Measurements from ENCODE around the gene DCLRE1C.
"Not testable (repeated sequence)": the region's sequence is repeated elsewhere in the genome, so short reads cannot be mapped to it uniquely, and the experiment has no call there.

Gene DCLRE1C

DNA sequence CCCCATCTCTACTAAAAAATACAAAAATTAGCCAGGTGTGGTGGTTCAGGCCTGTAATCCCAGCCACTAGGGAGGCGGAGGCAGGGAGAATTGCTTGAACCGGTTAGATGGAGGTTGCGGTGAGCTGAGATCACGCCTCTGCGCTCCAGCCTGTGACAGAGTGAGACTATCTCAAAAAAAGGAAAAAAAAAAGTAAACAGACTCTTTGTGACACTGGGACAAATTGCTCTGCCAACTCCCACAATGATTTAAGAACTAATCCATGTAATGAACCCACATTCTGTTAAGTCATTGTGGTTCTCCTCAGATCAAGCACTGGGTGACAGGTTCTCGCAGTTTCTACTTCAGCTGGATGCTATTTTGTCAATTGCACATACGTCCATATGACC lies 11.0 kb downstream of the DCLRE1C start:
- DNase-seq: not testable (repeated sequence)

- DNase-seq: not testable (repeated sequence)
These were observed 11.5 kb downstream of the DCLRE1C start for GRCh38 chr10:14942147-14942949.

DNA sequence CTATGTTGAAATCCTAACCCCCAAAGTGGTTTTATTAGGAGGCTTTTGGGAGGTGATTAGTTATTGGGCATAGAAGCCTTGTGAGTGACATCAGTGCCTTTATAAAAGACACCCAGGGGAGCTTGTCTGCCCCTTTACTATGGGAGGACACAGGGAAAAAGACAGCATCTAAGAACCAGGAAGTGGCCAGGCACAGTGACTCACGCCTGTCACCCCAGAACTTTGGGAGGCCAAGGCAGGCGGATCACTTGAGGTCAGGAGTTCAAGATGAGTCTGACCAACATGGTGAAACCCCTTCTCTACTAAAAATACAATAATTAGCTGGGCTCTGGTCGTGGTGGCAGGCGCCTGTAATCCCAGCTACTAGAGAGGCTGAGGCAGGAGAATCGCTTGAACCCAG lies 14.9 kb downstream of the DCLRE1C start:
- DNase-seq: peak; percentile 52

DNA sequence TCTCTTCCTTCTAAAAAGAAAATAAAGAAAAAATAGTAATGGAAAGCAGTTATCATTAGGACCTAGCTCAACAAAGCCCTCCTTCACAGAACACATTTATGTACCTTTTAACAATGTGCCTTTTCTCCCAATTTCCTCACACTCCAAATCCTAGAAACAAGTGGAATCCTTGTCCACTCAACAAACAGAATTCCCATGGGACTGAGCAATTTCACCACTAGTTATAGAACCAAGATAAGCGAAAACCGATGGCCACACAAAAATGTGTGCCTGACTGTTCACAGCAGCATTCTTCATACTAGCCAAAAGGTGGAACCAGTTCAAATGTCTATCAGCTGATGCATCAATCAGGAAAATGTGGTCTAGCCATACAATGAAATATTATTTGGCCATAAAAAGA lies 17.3 kb downstream of the DCLRE1C start:
- DNase-seq: no peak

- no peak for DNase-seq
These were observed 23.3 kb downstream of the DCLRE1C start for GRCh38 chr10:14930610-14931009.

DNA sequence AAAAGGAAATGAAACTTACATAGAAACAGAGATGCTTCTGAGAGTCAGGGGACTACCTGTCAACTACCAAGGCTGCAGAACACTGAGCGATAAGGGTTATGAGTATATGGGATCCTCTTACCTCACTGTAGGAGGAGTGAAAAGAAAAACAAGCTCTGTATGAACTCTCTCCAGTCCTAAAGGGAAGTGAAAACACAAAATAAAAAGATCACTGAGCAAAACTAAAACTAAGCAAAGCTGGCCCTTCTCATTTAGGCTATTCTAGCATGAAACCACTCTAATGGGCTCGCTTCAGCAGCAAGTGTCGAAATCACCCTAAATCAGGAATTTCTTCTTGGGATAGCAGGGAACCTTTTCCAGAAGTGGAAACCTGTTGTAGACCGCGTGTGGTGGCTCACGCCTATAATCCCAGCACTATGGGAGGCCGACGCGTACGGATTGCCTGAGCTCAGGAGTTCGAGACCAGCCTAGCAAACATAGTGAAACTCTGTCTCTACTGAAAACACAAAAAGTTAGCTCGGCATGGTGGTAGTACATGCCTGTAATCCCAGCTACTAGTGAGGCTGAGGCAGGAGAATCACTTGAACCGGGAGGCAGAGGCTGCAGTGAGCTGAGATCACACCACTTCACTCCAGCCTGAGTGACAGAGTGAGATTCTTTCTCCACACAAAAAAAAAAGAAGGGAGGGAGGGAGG lies 27.0 kb downstream of the DCLRE1C start:
- no peak for DNase-seq

GRCh38 chr10:14926061-14926470 lies 27.8 kb downstream of the DCLRE1C start:
- no peak for DNase-seq

DNA sequence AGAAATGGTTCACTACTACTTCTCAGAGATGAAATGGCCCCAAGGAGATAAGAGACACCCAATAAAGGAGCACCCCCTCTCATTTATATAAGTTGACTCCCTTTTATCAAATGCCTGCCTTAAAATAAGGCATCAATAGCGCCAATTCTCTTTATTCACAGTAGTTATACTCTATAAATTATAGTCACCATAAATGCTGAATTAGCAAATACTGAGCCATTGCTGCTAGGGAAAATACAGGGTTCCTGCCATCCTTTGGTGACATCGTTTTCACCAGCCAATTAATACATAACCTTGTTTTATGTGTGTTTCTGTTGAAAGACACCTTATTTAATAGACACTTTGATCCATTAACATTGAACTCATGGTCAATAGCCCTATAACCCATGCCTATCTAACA lies 28.6 kb downstream of the DCLRE1C start:
- no peak for DNase-seq

GRCh38 chr10:14924013-14924412 lies 29.9 kb downstream of the DCLRE1C start:
- no peak for DNase-seq

DNA sequence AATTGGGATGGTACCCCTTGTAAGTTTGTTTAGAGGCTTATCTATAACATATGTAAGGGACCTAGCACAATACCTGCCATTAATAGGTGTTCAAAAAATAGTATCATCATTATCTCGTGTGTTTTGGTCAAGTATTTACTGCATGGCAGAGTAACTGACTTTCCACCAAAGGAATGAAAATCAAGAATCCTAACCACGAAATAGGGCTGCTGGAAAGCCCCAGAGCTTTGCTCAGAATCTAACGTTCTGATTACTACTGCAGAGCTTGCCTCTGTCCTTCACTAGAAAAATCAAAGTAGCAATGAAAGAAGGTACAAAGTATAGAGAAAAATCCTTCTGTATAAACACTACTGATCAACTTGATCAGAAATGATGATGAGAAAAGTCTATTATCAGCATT lies 34.9 kb downstream of the DCLRE1C start:
- DNase-seq: no peak

DNA sequence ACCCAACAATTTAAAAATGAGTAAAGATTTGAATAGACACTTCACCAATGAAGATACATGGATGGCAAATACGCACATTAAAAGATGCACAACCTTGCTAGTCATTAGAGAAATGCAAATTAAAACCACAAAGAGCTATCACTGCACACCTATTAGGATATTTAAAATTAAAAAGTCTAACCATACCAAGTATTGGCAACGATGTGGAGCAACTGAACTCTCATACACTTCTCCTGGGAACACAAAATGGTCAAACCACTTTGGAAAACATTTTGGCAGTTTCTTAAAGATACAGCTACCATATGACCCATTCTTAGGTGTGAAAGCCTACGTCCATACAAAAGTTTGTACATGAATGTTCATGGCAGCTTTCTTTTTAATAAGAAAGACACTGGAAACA lies 36.1 kb downstream of the DCLRE1C start:
- no peak for DNase-seq

DNA sequence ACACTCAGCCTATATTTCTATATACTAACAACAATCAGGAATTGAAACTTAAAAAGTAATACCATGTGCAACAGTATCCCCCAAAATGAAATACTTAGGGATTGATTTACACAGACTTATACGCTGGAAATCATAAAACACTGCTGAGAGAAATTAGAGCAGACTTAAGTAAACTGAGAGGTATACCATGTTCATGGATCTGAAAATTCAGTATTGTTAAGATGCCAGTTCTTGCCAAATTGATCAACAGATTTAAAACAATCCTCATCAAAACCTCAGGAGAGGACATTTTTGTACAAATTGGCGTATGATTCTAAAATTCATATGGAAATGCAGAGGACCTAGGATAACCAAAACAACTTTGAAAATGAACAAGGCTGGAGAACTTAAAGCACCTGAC lies 37.3 kb downstream of the DCLRE1C start:
- no peak for DNase-seq

DNA sequence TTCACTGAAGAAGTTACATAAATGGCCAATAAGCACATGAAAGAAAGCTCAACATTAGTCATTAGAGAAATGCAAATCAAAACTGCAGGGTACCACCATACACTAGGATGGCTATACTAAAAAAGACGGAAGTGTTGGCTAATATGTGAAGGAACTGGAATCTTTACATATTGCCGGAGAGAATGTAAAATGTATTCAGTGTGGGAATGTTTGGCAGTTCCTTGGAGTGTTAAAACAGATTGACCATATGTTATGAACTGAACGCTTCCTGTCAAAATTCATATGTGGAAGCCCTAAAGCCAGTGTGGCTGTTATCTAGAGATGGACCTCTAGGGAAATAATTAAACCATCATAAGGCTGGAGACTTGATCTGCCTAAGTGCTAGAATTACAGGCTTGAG lies 42.1 kb downstream of the DCLRE1C start:
- no peak for DNase-seq

DNA sequence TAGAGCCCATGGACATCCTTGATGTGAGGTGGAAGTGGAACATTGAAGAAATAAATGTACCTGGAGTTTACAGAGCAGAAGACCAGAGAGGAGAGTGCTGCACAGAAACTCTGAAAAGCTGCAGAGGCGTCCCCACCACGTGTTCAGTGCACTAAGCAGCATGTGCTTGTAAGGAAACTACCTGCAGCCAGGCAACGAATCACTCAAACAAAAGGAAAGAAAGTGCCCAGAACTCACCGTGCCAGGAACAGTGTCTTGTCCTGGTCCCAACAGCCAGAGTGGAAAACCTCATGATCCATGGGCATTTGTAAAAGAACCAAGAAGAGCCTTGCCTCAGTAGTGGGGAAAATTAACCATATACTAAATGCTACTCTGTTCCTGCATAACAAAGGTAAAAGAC lies 42.9 kb downstream of the DCLRE1C start:
- DNase-seq: no peak

DNA sequence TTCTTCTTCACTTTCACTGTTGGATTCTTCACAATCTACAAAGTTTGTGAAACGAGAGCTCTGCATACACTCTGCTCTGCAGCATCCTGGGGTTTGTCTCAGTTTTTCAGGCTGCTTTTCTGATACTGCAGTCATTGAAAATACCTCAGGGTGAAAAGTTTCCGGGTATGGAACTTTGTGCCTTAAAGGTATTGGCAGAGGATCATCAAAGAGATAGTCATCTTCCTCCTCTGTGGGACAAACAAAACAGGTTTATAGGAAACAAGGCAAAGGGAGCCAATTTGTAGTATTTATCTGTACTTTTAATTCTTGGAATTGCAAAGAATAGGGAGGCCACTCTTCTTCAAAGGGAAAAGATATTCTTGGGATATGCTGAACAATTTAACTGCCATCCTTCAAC lies 44.8 kb downstream of the DCLRE1C start:
- DNase-seq: no peak

GRCh38 chr10:14907591-14907990 lies 46.3 kb downstream of the DCLRE1C start:
- DNase-seq: not testable (repeated sequence)

DNA sequence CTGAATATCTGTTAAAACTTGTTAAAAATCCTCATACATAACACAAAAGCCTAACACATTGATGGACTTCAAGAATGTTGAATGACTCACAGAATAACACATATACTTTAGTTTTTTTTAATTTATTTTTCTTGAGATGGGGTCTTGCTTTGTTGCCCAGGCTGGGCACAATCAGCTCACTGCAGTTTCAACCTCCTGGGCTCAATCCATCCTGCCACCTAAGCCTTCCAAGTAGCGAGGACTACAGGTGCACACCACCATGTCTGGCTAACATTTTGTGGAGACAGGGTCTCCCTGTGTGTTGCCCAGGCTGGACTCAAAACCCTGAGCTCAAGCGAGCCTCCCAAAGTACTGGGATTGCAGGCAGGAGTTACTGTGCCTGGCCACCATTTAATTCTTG lies 47.1 kb downstream of the DCLRE1C start:
- DNase-seq: no peak

DNA sequence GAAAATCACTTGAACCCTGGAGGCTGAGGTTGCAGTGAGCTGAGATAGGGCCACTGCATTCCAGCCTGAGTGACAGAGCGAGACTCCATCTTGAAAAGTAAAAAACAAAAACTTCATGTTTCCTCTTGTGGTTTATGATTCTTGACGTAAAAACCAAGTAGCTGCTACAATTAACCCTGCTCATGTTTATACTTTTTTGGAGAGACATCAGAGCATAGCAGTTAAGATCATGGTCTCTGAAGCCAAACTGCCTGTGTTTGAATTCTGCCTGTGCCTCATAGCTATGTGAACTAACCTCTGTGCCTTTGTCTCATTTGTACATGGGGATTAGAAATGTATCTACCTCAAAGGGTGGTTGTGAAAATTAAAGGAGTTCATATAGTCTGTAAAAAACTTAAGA lies 48.0 kb downstream of the DCLRE1C start:
- DNase-seq: no peak

DNA sequence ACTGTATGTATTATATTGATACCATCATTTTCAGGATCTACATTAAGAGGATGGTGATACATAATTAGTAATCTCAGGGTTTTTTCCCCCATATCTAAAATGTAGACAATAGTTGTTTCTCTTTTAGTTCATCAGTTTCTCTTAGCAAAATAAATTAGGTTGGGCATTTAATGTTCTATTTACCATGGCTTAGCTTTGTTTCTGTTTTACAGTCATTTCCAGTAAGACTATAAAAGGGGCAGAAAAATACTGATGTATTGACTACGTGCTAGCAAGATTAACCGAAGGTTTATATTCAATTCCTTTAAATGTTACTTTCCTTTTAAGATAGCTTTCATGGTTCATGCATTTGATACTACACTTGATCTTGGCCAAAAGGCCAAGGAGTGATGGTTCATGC lies 49.0 kb downstream of the DCLRE1C start:
- no peak for DNase-seq

DNA sequence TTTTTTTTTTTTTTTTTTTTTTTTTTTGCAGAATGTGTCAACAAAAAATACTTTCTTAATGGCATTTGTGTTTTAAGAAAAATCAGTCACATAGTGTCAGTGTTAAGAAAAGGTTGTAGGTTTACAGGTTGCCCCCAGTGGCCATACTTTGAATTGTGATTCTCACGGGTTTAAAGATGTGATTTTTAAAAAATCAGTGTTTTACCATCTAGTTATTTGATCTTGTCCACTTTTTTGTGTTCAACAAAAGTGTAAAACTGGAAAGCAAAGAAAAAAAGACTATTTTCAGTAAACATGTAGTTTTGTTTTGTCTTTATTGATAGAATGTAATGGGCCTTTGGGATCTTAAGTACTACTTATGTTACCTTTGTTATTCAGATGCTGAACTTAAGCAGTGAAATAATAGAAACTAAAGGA lies 49.6 kb downstream of the DCLRE1C start:
- DNase-seq: no peak

DNA sequence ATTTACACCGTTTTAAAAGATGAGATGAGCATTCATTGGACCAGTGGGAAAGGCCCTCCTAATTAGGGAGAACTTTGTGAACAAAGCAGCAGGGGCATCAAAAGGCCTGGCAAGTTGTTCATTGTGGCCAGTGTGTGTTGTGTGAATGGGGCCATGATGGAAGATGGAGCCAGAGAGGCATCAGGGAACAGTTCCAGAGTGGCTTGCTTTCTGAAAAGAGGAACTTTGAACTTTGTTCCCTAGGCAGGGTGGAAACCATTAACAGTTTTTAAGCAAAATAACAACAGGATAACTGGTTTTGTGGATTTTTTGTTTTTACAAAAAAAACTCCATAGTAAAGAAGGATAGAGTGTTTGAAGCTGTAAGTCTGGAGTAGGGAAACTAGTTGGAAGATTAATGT lies 62.7 kb downstream of the DCLRE1C start:
- DNase-seq: no peak

- DNase-seq: no peak
These were observed 64.6 kb downstream of the DCLRE1C start for GRCh38 chr10:14889318-14889717.

- no peak for DNase-seq
These were observed 69.8 kb downstream of the DCLRE1C start for GRCh38 chr10:14884082-14884481.

DNA sequence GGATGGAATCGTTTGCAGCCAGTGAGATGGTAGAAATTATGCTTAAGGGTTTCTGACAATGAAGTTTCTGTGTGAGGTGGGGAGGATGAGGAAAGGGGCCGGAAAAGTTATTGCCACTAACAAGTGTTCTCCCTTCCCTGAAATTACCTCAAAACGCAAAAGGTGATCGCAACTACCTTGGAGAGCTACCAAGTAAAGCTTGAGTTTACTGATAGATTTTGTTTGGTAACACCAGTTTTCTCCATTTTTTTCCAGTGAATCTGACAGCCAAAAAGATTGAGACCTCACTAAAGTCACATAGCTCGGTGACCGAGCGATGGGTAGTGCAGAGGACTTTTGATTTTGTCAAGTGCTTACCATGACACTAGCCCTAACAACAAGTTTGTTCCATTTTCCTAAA lies 73.7 kb downstream of the DCLRE1C start:
- DNase-seq: no peak

GRCh38 chr10:14879928-14880193 lies 74.0 kb downstream of the DCLRE1C start:
- DNase-seq: no peak
